SK-N-SH (cell line): ENCODE results near the gene PDLIM4. TPM values are rescaled to one million over a fixed set of nuclear protein-coding genes. Genes with fewer than 3 reads are reported as not detected.

ENCODE experiments used
- CTCF ChIA-PET: fragments of 300-600, 350-600 bp; formaldehyde crosslinking; extraction: SDS; loops from one replicate; lab custom pipeline; 2021; lab: Yijun Ruan, JAX
- POLR2A ChIA-PET: fragments of 350-600 bp; sonication (Branson Sonifier 250); formaldehyde crosslinking; extraction: SDS; loops from one replicate; lab custom pipeline; 2020; ENCODE audit warnings: antibody characterized with exemption, inconsistent platforms; lab: Yijun Ruan, JAX
- DNase-seq: peaks from one replicate; pipeline ENCODE4 v3.0.0; 2012
- H2AFZ ChIP-seq: fragments of 200-600 bp; sonication (generic); 2 replicates; pipeline ENCODE4 v1.8.1; 2016; ENCODE audit warnings: antibody characterized with exemption, mild to moderate bottlenecking, low read depth
- H3F3A ChIP-seq: fragments of 200-600 bp; sonication (generic); replicated peaks from 2 replicates; pipeline ENCODE3; 2016; ENCODE audit warnings: antibody characterized with exemption, mild to moderate bottlenecking; ENCODE audit not compliant: insufficient read depth
- H3K27ac ChIP-seq, 2 experiments: fragments of 200-500 bp in 1 of 2; fragments of 200-600 bp in 1 of 2; sonication (Bioruptor generic) in 1 of 2; sonication (generic), shearing (Covaris generic) in 1 of 2; 2 replicates each; pipeline versions ENCODE4 v1.5.1 to v1.6.1; 2014 to 2016; ENCODE audit warnings: low read depth in 2 of 2, inconsistent platforms in 1 of 2, low read length in 1 of 2, mild to moderate bottlenecking in 1 of 2, mixed read lengths in 1 of 2
- H3K27me3 ChIP-seq: fragments of 200-600 bp; sonication (generic), shearing (Covaris generic); 2 replicates; pipeline ENCODE4 v1.6.1; 2016; ENCODE audit warnings: mixed run types; ENCODE audit not compliant: insufficient read depth
- H3K36me3 ChIP-seq, 2 experiments: fragments of 200-500 bp in 1 of 2; fragments of 200-600 bp in 1 of 2; sonication (Bioruptor generic) in 1 of 2; sonication (generic) in 1 of 2; replicated peaks in 1 of 2; 2 replicates each; pipeline versions ENCODE3 to v1.5.1; 2014 to 2016; ENCODE audit warnings: low read length in 1 of 2, mild to moderate bottlenecking in 1 of 2; ENCODE audit not compliant: insufficient read depth in 2 of 2, control insufficient read depth in 1 of 2
- H3K4me1 ChIP-seq, 2 experiments: fragments of 200-500 bp in 1 of 2; fragments of 200-600 bp in 1 of 2; sonication (Bioruptor generic) in 1 of 2; sonication (generic), shearing (Covaris generic) in 1 of 2; 2 replicates each; pipeline versions ENCODE4 v1.5.1 to v1.6.1; 2014 to 2016; ENCODE audit warnings: low read depth in 1 of 2, low read length in 1 of 2, mixed run types in 1 of 2; ENCODE audit not compliant: insufficient read depth in 2 of 2, control insufficient read depth in 1 of 2
- H3K4me2 ChIP-seq: fragments of 200-600 bp; sonication (generic), shearing (Covaris generic); 2 replicates; pipeline ENCODE4 v1.6.1; 2017; ENCODE audit warnings: mixed run types
- H3K4me3 ChIP-seq, 2 experiments: fragments of 200-500 bp in 1 of 2; fragments of 200-600 bp in 1 of 2; sonication (Bioruptor generic) in 1 of 2; sonication (generic), shearing (Covaris generic) in 1 of 2; 2 replicates each; pipeline versions ENCODE4 v1.5.1 to v1.8.1; 2014 to 2016; ENCODE audit warnings: low read depth in 2 of 2, inconsistent platforms in 1 of 2, low read length in 1 of 2, mild to moderate bottlenecking in 1 of 2, mixed read lengths in 1 of 2, moderate library complexity in 1 of 2
- H3K79me2 ChIP-seq: fragments of 200-600 bp; sonication (generic); 2 replicates; pipeline ENCODE4 v1.8.1; 2017; ENCODE audit warnings: mild to moderate bottlenecking; ENCODE audit not compliant: insufficient read depth
- H3K9ac ChIP-seq: fragments of 200-600 bp; sonication (generic); 2 replicates; pipeline ENCODE4 v1.6.1; 2017; ENCODE audit warnings: mixed run types
- H3K9me2 ChIP-seq: fragments of 200-600 bp; sonication (generic); 2 replicates; pipeline ENCODE4 v1.6.1; 2017; ENCODE audit warnings: mixed run types
- H3K9me3 ChIP-seq: fragments of 200-600 bp; sonication (generic); 2 replicates; pipeline ENCODE4 v1.6.1; 2017; ENCODE audit warnings: mixed run types, mild to moderate bottlenecking, moderate library complexity
- H4K20me1 ChIP-seq: fragments of 200-600 bp; sonication (generic); 2 replicates; pipeline ENCODE4 v1.6.1; 2017; ENCODE audit warnings: mild to moderate bottlenecking, mixed run types; ENCODE audit not compliant: insufficient read depth
- CHD2 ChIP-seq: fragments of 150-350 bp; IDR thresholded peaks from 2 replicates; pipeline ENCODE4 v1.6.1; 2018; ENCODE audit warnings: low read length; ENCODE audit not compliant: partially characterized antibody
- EP300 ChIP-seq, 2 experiments: IDR thresholded peaks; 2 replicates each; pipeline versions ENCODE4 v1.4.0 to v1.6.1; 2012; ENCODE audit warnings: borderline replicate concordance in 1 of 2, low read depth in 1 of 2, low read length in 1 of 2
- FOSL2 ChIP-seq: IDR thresholded peaks from 2 replicates; pipeline ENCODE4 v1.4.0; 2012; ENCODE audit warnings: low read depth, mild to moderate bottlenecking, moderate library complexity, borderline replicate concordance
- FOXM1 ChIP-seq: IDR thresholded peaks from 2 replicates; pipeline ENCODE4 v1.4.0; 2012; ENCODE audit warnings: low read depth, mild to moderate bottlenecking
- GABPA ChIP-seq: IDR thresholded peaks from 2 replicates; pipeline ENCODE4 v1.4.0; 2012; ENCODE audit warnings: low read depth, mild to moderate bottlenecking
- GATA2 ChIP-seq: sonication (generic); formaldehyde crosslinking; IDR thresholded peaks from 2 replicates; pipeline ENCODE4 v1.5.0; 2020; ENCODE audit warnings: mild to moderate bottlenecking, missing genetic modification reagents
- JUND ChIP-seq: IDR thresholded peaks from 2 replicates; pipeline ENCODE4 v1.4.0; 2012
- NFIC ChIP-seq: IDR thresholded peaks from 2 replicates; pipeline ENCODE4 v1.4.0; 2012; ENCODE audit warnings: borderline replicate concordance
- NRF1 ChIP-seq: IDR thresholded peaks from 2 replicates; pipeline ENCODE4 v1.6.1; 2012; ENCODE audit warnings: low read depth, mild to moderate bottlenecking, low read length
- RAD21 ChIP-seq: IDR thresholded peaks from 2 replicates; pipeline ENCODE4 v1.6.1; 2012; ENCODE audit warnings: mild to moderate bottlenecking, low read length
- RFX5 ChIP-seq: IDR thresholded peaks from 2 replicates; pipeline ENCODE4 v1.6.1; 2012; ENCODE audit warnings: mild to moderate bottlenecking, improper control_type of control experiment, low read length
- SMC3 ChIP-seq: IDR thresholded peaks from 2 replicates; pipeline ENCODE4 v1.6.1; 2012; ENCODE audit warnings: low read depth, low read length, improper control_type of control experiment
- TAF1 ChIP-seq: IDR thresholded peaks from 2 replicates; pipeline ENCODE4 v1.6.1; 2012; ENCODE audit warnings: low read depth, mild to moderate bottlenecking, low read length, moderate library complexity, borderline replicate concordance
- TCF12 ChIP-seq: IDR thresholded peaks from 2 replicates; pipeline ENCODE4 v1.4.0; 2012
- TEAD4 ChIP-seq: IDR thresholded peaks from 2 replicates; pipeline ENCODE4 v1.4.0; 2012; ENCODE audit warnings: mild to moderate bottlenecking, borderline replicate concordance; ENCODE audit not compliant: insufficient read depth
- WGBS: methylation state at CpG from one replicate; pipeline ENCODE4 v1.1.6; 2017; ENCODE audit warnings: low lambda C conversion rate; 5-methylcytosine and 5-hydroxymethylcytosine counted together
- polyA plus RNA-seq, 3 experiments: library from polyadenylated mRNA; depleted of rRNA; stranded (reverse); fragments of >200 nt; gene quantifications; 2 replicates each; pipeline ENCODE4 v1.2.3, GENCODE V29; 2012
- TF ChIP-seq, protein P1 (sequence below): fragments of 200-600 bp; sonication (generic); IDR thresholded peaks from 2 replicates; pipeline ENCODE4 v1.6.1; 2017; ENCODE audit warnings: antibody characterized with exemption, mild to moderate bottlenecking, moderate library complexity
- TF ChIP-seq, protein P2 (sequence below): IDR thresholded peaks from 2 replicates; pipeline ENCODE4; 2012
- TF ChIP-seq, protein P3 (sequence below): IDR thresholded peaks from 2 replicates; pipeline ENCODE4 v1.4.0; 2012; ENCODE audit warnings: low read depth, borderline replicate concordance
- TF ChIP-seq, protein P4 (sequence below): IDR thresholded peaks from 2 replicates; pipeline ENCODE4 v1.4.0; 2012; ENCODE audit warnings: low read depth, borderline replicate concordance

PDLIM4 gene
- polyA plus RNA-seq, 1 of the 3 experiments (the other 2 are of a cell fraction), result 57.1 TPM

DNA sequence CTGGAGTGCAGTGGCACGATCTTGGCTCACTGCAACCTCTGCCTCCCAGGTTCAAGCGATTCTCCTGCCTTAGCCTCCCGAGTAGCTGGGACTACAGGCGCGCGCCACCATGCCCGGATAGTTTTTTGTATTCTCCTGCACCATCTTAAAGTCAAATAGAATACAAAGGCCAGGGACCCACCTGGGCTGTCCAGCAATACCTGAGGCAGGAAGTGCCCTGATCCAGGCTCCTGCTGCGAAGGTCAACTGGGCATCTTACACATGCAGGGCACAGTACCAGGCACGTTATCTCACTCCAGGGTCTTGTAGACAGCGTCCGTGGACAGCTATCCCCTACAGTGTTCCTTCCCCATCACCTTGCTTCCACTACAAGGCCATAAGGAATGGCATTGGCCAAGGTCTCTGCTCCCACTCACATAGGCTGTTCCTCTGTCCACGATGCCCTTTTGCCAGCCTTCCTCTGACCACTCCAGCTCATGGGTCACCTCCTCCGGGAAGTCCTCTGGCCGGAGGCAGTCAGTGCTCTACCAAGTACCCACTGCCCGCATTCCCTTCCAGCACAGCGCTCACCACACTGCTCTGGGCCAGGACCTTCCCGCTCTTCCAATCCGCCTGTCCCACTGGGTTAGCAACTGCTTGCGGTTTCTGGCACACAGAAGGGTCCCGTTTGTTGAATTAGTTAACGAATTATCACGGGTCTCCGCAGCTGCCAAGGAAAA is 30.8 kb upstream of the PDLIM4 start:
- CTCF ChIA-PET, result interaction anchor here (1.0 to 7.4 kb wide), 8 partner anchors 11 to 162 kb away, joined by 3 to 50 read pairs (median 6); partner anchors contain the start of genes PDLIM4 and SLC22A4
- DNase-seq, result no peak

More for the DNA sequence above, 30.8 kb upstream of the PDLIM4 start:
- 78% methylated on average over 22 of the region's 23 CpGs for WGBS
- Histone ChIP-seq H3K27ac (peak overlapping the region in 1 of 2 experiments; percentile 45; a peak in 1 of 4 replicates), H3F3A (peaks cover 7% of the 10 kb centered on the region), H3K79me2 (peaks cover 47% of the 10 kb centered on the region), H3K27me3 (no peaks in the 10 kb centered on the region), H3K9ac (peak overlapping the region; percentile 88), H3K4me1 (peaks cover 29 to 37% of the 10 kb centered on the region in 2 experiments; a peak in 3 of 4 replicates), H2AFZ (peak overlapping the region; percentile 90), H3K4me2 (peak overlapping the region; percentile 100), H3K4me3 (peak overlapping the region; percentile 68 to 83), H3K36me3 (no peaks in the 10 kb centered on the region), H3K9me3 (no peaks in the 10 kb centered on the region), H4K20me1 (peaks cover 4% of the 10 kb centered on the region), H3K9me2 (no peaks in the 10 kb centered on the region)
- TF ChIP-seq GABPA, result no peak
- TF ChIP-seq, protein P1, sequence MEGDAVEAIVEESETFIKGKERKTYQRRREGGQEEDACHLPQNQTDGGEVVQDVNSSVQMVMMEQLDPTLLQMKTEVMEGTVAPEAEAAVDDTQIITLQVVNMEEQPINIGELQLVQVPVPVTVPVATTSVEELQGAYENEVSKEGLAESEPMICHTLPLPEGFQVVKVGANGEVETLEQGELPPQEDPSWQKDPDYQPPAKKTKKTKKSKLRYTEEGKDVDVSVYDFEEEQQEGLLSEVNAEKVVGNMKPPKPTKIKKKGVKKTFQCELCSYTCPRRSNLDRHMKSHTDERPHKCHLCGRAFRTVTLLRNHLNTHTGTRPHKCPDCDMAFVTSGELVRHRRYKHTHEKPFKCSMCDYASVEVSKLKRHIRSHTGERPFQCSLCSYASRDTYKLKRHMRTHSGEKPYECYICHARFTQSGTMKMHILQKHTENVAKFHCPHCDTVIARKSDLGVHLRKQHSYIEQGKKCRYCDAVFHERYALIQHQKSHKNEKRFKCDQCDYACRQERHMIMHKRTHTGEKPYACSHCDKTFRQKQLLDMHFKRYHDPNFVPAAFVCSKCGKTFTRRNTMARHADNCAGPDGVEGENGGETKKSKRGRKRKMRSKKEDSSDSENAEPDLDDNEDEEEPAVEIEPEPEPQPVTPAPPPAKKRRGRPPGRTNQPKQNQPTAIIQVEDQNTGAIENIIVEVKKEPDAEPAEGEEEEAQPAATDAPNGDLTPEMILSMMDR, result no peak
- no peak for TF ChIP-seq FOXM1
- TF ChIP-seq TEAD4, result no peak
- TF ChIP-seq CHD2, result no peak
- no peak for TF ChIP-seq TAF1
- no peak for TF ChIP-seq EP300 (IDR thresholded peaks at IDR 0.05; ENCODE audit: borderline replicate concordance in 1 of 2, low read depth in 1 of 2, low read length in 1 of 2)
- TF ChIP-seq JUND, result no peak
- TF ChIP-seq GATA2 (CRISPR knock-in tag), result no peak
- TF ChIP-seq FOSL2, result no peak
- TF ChIP-seq, protein P2, sequence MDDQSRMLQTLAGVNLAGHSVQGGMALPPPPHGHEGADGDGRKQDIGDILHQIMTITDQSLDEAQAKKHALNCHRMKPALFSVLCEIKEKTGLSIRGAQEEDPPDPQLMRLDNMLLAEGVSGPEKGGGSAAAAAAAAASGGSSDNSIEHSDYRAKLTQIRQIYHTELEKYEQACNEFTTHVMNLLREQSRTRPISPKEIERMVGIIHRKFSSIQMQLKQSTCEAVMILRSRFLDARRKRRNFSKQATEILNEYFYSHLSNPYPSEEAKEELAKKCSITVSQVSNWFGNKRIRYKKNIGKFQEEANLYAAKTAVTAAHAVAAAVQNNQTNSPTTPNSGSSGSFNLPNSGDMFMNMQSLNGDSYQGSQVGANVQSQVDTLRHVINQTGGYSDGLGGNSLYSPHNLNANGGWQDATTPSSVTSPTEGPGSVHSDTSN, result no peak
- no peak for TF ChIP-seq SMC3
- TF ChIP-seq TCF12, result no peak
- no peak for TF ChIP-seq RFX5
- TF ChIP-seq RAD21, result no peak
- TF ChIP-seq, protein P3, sequence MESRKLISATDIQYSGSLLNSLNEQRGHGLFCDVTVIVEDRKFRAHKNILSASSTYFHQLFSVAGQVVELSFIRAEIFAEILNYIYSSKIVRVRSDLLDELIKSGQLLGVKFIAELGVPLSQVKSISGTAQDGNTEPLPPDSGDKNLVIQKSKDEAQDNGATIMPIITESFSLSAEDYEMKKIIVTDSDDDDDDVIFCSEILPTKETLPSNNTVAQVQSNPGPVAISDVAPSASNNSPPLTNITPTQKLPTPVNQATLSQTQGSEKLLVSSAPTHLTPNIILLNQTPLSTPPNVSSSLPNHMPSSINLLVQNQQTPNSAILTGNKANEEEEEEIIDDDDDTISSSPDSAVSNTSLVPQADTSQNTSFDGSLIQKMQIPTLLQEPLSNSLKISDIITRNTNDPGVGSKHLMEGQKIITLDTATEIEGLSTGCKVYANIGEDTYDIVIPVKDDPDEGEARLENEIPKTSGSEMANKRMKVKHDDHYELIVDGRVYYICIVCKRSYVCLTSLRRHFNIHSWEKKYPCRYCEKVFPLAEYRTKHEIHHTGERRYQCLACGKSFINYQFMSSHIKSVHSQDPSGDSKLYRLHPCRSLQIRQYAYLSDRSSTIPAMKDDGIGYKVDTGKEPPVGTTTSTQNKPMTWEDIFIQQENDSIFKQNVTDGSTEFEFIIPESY, result no peak
- no peak for TF ChIP-seq NRF1
- no peak for TF ChIP-seq NFIC
- TF ChIP-seq, protein P4, sequence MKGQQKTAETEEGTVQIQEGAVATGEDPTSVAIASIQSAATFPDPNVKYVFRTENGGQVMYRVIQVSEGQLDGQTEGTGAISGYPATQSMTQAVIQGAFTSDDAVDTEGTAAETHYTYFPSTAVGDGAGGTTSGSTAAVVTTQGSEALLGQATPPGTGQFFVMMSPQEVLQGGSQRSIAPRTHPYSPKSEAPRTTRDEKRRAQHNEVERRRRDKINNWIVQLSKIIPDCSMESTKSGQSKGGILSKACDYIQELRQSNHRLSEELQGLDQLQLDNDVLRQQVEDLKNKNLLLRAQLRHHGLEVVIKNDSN, result no peak
- POLR2A ChIA-PET, result interaction anchor here (0.8 to 1.8 kb wide), 3 partner anchors 11 to 37 kb away, joined by 3 to 6 read pairs (median 4); partner anchors contain the start of gene PDLIM4
